GM10266 (cell line): ENCODE results near the gene SOX18.
"Not testable (repeated sequence)": the region's sequence is repeated elsewhere in the genome, so short reads cannot be mapped to it uniquely, and the experiment has no call there.

Source experiments
- DNase-seq: peaks from one replicate; pipeline ENCODE4 v3.0.0; 2012; ENCODE audit errors: extremely low spot score
- CTCF ChIP-seq: IDR thresholded peaks from 2 replicates; pipeline ENCODE4 v1.5.1; 2012; ENCODE audit warnings: mild to moderate bottlenecking, low read depth; ENCODE audit not compliant: control insufficient read depth, insufficient read depth; ENCODE audit errors: missing control alignments

The SOX18 gene

GRCh38 chr20:64092258-64093012, 43.0 kb upstream of the SOX18 start:
- no peak for TF ChIP-seq CTCF
- no peak for DNase-seq

GRCh38 chr20:64091770-64092169, 42.3 kb upstream of the SOX18 start:
- no peak for DNase-seq
- TF ChIP-seq CTCF: no peak

GRCh38 chr20:64091340-64091739, 41.9 kb upstream of the SOX18 start:
- TF ChIP-seq CTCF: no peak
- no peak for DNase-seq

GRCh38 chr20:64090165-64090564, 40.7 kb upstream of the SOX18 start:
- no peak for DNase-seq
- no peak for TF ChIP-seq CTCF

- DNase-seq: not testable (repeated sequence)
These were observed 39.1 kb upstream of the SOX18 start for GRCh38 chr20:64088586-64088985.

GRCh38 chr20:64087226-64087825, 37.9 kb upstream of the SOX18 start:
- DNase-seq: not testable (repeated sequence)

- TF ChIP-seq CTCF: no peak
- no peak for DNase-seq
These were observed 37.4 kb upstream of the SOX18 start for GRCh38 chr20:64086801-64087200.

GRCh38 chr20:64084685-64085152, 35.3 kb upstream of the SOX18 start:
- no peak for TF ChIP-seq CTCF
- no peak for DNase-seq
